Endothelial cell of umbilical vein (primary cell): ENCODE data around the gene TMEM184B. TPM values are rescaled to one million over a fixed set of nuclear protein-coding genes. Genes with fewer than 3 reads are reported as not detected.
A peak's percentile ranks its signal among the peaks of the same experiment; 100 is the strongest.

Source experiments
- BruUV-seq: library from RNA; stranded (reverse); fragments of 400-500 nt; replicated peaks from 2 replicates; lab custom pipeline; 2021; lab: Mats Ljungman, UMichigan
- CTCF ChIA-PET: fragments of 300-600, 350-600 bp; sonication (Branson Sonifier 250); formaldehyde crosslinking; loops from one replicate; lab custom pipeline; 2021; ENCODE audit warnings: antibody characterized with exemption, inconsistent platforms; lab: Charles Lee
- POLR2A ChIA-PET: fragments of 300-600, 350-600 bp; sonication (Branson Sonifier 250); formaldehyde crosslinking; loops from one replicate; lab custom pipeline; 2021; ENCODE audit warnings: antibody characterized with exemption, inconsistent platforms; lab: Charles Lee
- DNase-seq: peaks from one replicate; pipeline ENCODE4 v3.0.0-alpha.2; 2011; ENCODE audit warnings: low read depth, low spot score
- FAIRE-seq: peaks from 2 replicates; lab custom pipeline; 2011; peaks lifted over from hg19 to GRCh38; lab: Jason Lieb, UNC
- H2AFZ ChIP-seq: 2 replicates; pipeline ENCODE4 v1.6.0; 2012; ENCODE audit warnings: low read depth, low read length, control low read depth, inconsistent platforms
- H3K27ac ChIP-seq: 2 replicates; pipeline ENCODE4 v1.5.1; 2011; ENCODE audit warnings: low read depth, mild to moderate bottlenecking, control low read depth, low read length, moderate library complexity; ENCODE audit not compliant: insufficient read depth
- H3K27me3 ChIP-seq, 2 experiments: 2 replicates each; pipeline versions ENCODE4 v1.6.0 to v1.6.1; 2011; ENCODE audit warnings: low read length in 2 of 2, mixed read lengths in 1 of 2; ENCODE audit not compliant: control insufficient read depth in 2 of 2, insufficient read depth in 2 of 2
- H3K36me3 ChIP-seq, 2 experiments: 2 replicates in 1 of 2; 3 replicates in 1 of 2; pipeline ENCODE4 v1.5.1; 2011; ENCODE audit warnings: low read length in 2 of 2, mild to moderate bottlenecking in 1 of 2, moderate library complexity in 1 of 2; ENCODE audit not compliant: control insufficient read depth in 2 of 2, insufficient read depth in 2 of 2; ENCODE audit errors: extremely low read depth in 1 of 2
- H3K4me1 ChIP-seq: 3 replicates; pipeline ENCODE4 v1.5.1; 2011; ENCODE audit warnings: mild to moderate bottlenecking, low read length; ENCODE audit not compliant: control insufficient read depth, insufficient read depth; ENCODE audit errors: extremely low read depth
- H3K4me2 ChIP-seq: 2 replicates; pipeline ENCODE4 v1.6.1; 2011; ENCODE audit warnings: low read length, control low read depth, mixed read lengths; ENCODE audit not compliant: insufficient read depth
- H3K4me3 ChIP-seq, 3 experiments: fragments of 200-600 bp in 1 of 3; sonication (generic), shearing (Covaris generic) in 1 of 3; replicated peaks in 1 of 3; 2 replicates each; pipeline ENCODE4 v1.5.1; 2011 to 2016; ENCODE audit warnings: control low read depth in 3 of 3, low read length in 3 of 3, mild to moderate bottlenecking in 2 of 3, inconsistent platforms in 1 of 3, low read depth in 1 of 3, moderate library complexity in 1 of 3; ENCODE audit not compliant: insufficient read depth in 1 of 3
- H3K79me2 ChIP-seq: 2 replicates; pipeline ENCODE4 v1.6.0; 2012; ENCODE audit warnings: low read length, inconsistent platforms; ENCODE audit not compliant: control insufficient read depth, insufficient read depth
- H3K9ac ChIP-seq: replicated peaks from 2 replicates; pipeline ENCODE3; 2011; ENCODE audit warnings: low read length, control low read depth; ENCODE audit not compliant: insufficient read depth; ENCODE audit errors: extremely low read depth
- H3K9me1 ChIP-seq: replicated peaks from 3 replicates; pipeline ENCODE4 v1.6.0; 2011; ENCODE audit warnings: mild to moderate bottlenecking, low read length; ENCODE audit not compliant: control insufficient read depth, insufficient read depth; ENCODE audit errors: extremely low read depth
- H3K9me3 ChIP-seq: replicated peaks from 2 replicates; pipeline ENCODE4 v1.5.1; 2012; ENCODE audit warnings: low read length, inconsistent platforms; ENCODE audit not compliant: control insufficient read depth, insufficient read depth
- H4K20me1 ChIP-seq: replicated peaks from 2 replicates; pipeline ENCODE3; 2011; ENCODE audit warnings: mild to moderate bottlenecking, low read length; ENCODE audit not compliant: control insufficient read depth, insufficient read depth; ENCODE audit errors: extremely low read depth
- FOS ChIP-seq: IDR thresholded peaks from 2 replicates; pipeline ENCODE4 v1.6.1; 2011; ENCODE audit warnings: mild to moderate bottlenecking, low read length, moderate library complexity, borderline replicate concordance; ENCODE audit not compliant: insufficient read depth
- GATA2 ChIP-seq: IDR thresholded peaks from 2 replicates; pipeline ENCODE4 v1.7.0; 2011; ENCODE audit warnings: low read depth, mild to moderate bottlenecking, moderate library complexity, mixed read lengths, low read length; ENCODE audit not compliant: insufficient read length, insufficient read depth
- JUN ChIP-seq: IDR thresholded peaks from 2 replicates; pipeline ENCODE4 v1.6.1; 2011; ENCODE audit warnings: borderline replicate concordance, low read depth; ENCODE audit not compliant: insufficient read length, insufficient read depth
- dilution Hi-C: fragments of 300-500 bp; cut with MboI; formaldehyde crosslinking; loops from one replicate; pipeline ENCODE4 v1.15.0; 2019; ENCODE audit warnings: low sequenced_read_pairs; ENCODE audit not compliant: extremely low pct_ligation_motif_present
- intact Hi-C: fragments of 100-400 bp; cut with micrococcal nuclease; formaldehyde crosslinking; loops from one replicate; pipeline ENCODE4 v1.10.0; 2022
- polyA plus RNA-seq, 4 experiments: library from polyadenylated mRNA; depleted of rRNA in 3 of 4; stranded (reverse) in 3 of 4; unstranded in 1 of 4; fragments of >200 nt; gene quantifications; 2 replicates each; pipeline versions ENCODE4 v1.2.1 to v1.2.3, GENCODE V29; 2011 to 2012; ENCODE audit warnings: missing spikeins in 1 of 4
- total RNA-seq: library from RNA; stranded (reverse); gene quantifications from 2 replicates; pipeline ENCODE4 v1.2.3, GENCODE V29; 2021
- TF ChIP-seq, protein P1 (sequence below): IDR thresholded peaks from 2 replicates; pipeline ENCODE4 v1.6.1; 2011; ENCODE audit not compliant: insufficient read depth, insufficient read length

TMEM184B gene
- total and polyA plus RNA-seq, 2 donors (not counting 3 experiments of a cell fraction or from before 2014, with no cell fraction given) = 72.5 to 96.6 TPM

DNA sequence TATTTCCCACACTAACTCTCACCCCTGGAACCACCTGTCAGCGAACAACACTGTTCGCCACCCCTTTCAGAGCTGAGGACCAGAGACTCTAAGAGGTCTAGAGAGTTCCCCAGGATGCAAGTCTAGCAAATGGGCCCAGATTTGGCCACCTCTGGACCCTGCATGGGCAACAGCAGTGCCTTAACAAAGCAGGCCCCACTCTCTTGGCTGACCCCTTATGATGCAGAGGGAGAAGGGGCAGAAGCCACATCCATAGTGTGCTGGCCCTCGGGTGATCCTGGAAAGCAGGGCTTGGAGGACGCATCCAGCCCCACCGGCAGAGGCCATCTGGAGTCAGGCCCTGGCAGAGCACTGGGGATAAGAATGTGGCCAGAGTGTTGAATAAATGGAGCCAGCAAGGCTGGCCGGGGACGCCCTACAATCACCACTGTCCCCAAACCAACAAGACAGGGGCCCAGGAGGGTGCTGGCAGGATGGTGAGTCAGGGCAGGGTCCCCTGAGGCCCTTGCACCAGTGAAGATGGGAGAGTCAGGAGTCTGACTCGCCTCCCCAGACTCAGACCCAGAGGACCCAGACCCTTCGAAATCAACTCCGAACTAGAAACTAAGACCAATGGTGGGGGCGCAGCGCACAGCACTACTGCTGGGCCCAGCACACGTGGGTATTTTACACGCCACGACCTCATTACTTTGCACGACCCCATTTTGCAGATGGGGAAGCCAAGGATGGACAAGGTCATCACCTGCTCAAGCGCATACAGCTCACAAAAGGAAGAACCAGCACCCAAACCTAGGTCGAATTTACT lies 37.9 kb upstream of the TMEM184B start:
- Histone ChIP-seq H4K20me1 (peaks cover 5% of the 10 kb centered on the region), H3K4me2 (no peak overlapping the region), H3K9me1 (no peaks in the 10 kb centered on the region), H3K27me3 (no peaks in the 10 kb centered on the region), H3K79me2 (peaks cover 98% of the 10 kb centered on the region), H3K9me3 (no peaks in the 10 kb centered on the region), H3K4me3 (no peak overlapping the region), H2AFZ (no peak overlapping the region), H3K4me1 (peaks cover 44% of the 10 kb centered on the region), H3K27ac (no peak overlapping the region), H3K9ac (no peak overlapping the region), H3K36me3 (peaks cover 8 to 39% of the 10 kb centered on the region in 2 experiments)
- no peak for DNase-seq
- TF ChIP-seq GATA2 (no peak), JUN (no peak), FOS (no peak)
- TF ChIP-seq, protein P1, sequence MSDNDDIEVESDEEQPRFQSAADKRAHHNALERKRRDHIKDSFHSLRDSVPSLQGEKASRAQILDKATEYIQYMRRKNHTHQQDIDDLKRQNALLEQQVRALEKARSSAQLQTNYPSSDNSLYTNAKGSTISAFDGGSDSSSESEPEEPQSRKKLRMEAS = no peak
- dilution Hi-C loops = no loop called here
- peak; percentile 33 for FAIRE-seq
- BruUV-seq = no TSS peak
- CTCF ChIA-PET = no interaction called here
- intact Hi-C loops = loop anchor here (5.0 kb wide), 1 partner anchor 38 kb away; the partner anchor contains the start of gene TMEM184B
- POLR2A ChIA-PET = no interaction called here
